CD4-positive, alpha-beta T cell treated with Interleukin-17A for 1 hour (primary cell): ENCODE data around the gene ZSWIM4.
"Not testable (repeated sequence)": the region's sequence is repeated elsewhere in the genome, so short reads cannot be mapped to it uniquely, and the experiment has no call there.

ENCODE experiments used
- DNase-seq: peaks from one replicate; pipeline ENCODE4 v3.0.0-alpha.2; 2020

ZSWIM4 gene

GRCh38 chr19:13778847-13779246 lies 16.4 kb upstream of the ZSWIM4 start:
- DNase-seq, result no peak

- DNase-seq, result not testable (repeated sequence)
These were observed 15.4 kb upstream of the ZSWIM4 start for GRCh38 chr19:13779794-13780193.

GRCh38 chr19:13781547-13781946 lies 13.7 kb upstream of the ZSWIM4 start:
- no peak for DNase-seq

GRCh38 chr19:13782537-13782936 lies 12.7 kb upstream of the ZSWIM4 start:
- DNase-seq, result no peak

DNA sequence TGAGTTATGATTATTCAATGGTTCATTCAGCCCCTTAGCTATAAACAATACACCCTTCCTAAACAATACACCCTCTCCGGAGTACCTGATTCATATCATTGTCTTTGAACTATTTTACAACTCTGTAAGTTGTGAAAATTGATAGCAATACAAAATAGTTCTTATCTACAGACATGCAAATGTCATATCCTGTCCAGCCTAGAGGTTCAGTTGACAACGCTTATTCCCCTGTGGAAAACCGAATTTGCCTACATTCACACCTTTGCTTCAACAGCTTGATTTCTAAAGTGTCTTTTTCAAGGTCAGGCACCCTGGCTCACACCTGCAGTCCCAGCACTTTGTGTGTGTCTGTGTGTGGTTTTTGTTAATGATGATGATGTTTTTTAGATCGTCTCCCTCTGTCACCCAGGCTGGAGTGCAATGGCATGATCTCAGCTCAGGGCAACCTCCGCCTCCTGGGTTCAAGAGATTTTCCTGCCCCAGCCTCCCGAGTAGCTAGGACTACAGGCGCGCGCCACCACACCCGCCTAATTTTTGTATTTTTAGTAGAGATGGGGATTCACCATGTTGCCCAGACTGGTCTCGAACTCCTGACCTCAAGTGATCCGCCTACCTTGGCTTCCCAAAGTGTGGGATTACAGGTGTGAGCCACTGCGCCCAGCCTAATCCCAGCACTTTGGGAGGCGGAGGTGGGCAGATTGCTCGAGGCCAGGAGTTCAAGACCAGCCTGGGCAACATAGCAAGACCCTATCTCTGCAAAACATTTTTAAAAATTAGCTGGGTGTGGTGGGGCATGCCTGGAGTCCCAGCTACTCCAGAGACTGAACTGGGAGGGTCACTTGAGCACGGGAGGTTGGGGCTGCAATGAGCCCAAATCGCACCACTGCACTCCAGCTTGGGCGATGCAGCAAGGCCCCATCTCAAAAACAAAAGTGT lies 11.4 kb upstream of the ZSWIM4 start:
- DNase-seq, result no peak

- peak; percentile 75 for DNase-seq
These were observed 10.4 kb upstream of the ZSWIM4 start for GRCh38 chr19:13784731-13785452.

- DNase-seq, result peak; percentile 65
These were observed 6.3 kb upstream of the ZSWIM4 start for GRCh38 chr19:13788991-13789390.

GRCh38 chr19:13790354-13790753 lies 4.9 kb upstream of the ZSWIM4 start:
- DNase-seq, result peak; percentile 79

- DNase-seq, result not testable (repeated sequence)
These were observed 1.9 kb upstream of the ZSWIM4 start for GRCh38 chr19:13793317-13793716.

DNA sequence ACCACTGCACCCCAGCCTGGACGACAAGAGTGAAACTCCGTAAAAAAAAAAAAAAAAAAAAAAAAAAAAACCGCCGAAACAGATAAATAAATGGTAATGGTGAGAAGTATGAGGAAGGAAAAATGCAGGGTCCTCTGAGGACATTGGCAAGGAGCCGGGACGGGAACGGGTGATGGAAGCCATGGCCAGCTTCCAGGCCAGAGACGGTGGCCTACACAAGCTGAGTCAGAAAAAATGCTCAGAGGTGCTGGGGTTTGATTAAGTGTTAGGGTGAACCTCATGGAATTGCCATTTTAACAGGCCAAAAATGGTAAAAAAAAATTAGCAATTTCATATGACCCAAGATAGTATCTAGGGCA lies 866 bp upstream of the ZSWIM4 start:
- no peak for DNase-seq

- DNase-seq, result no peak
These were observed 505 bp downstream of the ZSWIM4 start for GRCh38 chr19:13795595-13796300.

GRCh38 chr19:13796301-13797057 lies 1.2 kb downstream of the ZSWIM4 start:
- no peak for DNase-seq

GRCh38 chr19:13797058-13797440 lies 1.8 kb downstream of the ZSWIM4 start:
- no peak for DNase-seq

- no peak for DNase-seq
These were observed 2.6 kb downstream of the ZSWIM4 start for GRCh38 chr19:13797870-13798269.

- DNase-seq, result no peak
These were observed 4.4 kb downstream of the ZSWIM4 start for GRCh38 chr19:13799669-13800068.

DNA sequence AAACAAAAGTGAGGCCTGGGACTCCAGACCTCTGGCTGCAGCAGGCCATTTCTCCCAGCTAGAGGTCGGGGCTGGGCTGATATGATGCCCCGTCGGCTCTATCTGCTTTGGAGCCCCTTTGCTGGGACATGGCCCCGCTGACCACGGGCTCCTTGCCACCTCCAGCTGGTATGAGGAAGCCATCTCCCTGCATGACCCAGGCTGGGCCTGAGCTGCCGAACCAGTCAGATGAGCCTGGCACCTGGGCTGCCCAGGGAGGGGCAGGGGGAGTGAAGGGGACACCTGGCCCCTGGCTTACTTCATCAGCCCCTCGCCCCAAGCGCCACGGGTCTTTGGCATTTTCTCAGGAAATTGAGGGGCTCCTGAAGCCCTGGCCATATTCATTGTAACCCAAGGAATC lies 7.8 kb downstream of the ZSWIM4 start:
- no peak for DNase-seq

- DNase-seq, result no peak
These were observed 9.8 kb downstream of the ZSWIM4 start for GRCh38 chr19:13804830-13805683.

DNA sequence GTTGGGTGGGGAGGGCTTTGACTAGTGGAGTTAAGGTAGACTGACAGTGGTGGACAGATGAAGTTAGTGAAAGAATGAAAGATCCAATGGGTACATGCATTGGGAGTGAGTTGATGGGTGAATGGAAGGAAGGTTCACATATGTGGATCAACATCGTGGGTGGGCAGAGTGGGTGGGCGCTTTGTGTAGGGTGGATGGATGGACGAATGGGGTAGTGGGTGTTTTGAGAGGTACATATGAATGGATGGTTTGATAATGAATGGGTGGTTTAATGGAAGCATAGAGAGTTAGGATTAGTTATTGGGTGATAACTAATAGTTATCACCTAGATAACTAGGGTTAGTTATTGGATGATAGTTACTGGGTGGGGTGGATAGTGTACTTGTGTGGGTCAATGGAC lies 11.5 kb downstream of the ZSWIM4 start:
- no peak for DNase-seq

- no peak for DNase-seq
These were observed 12.3 kb downstream of the ZSWIM4 start for GRCh38 chr19:13807421-13808021.

DNA sequence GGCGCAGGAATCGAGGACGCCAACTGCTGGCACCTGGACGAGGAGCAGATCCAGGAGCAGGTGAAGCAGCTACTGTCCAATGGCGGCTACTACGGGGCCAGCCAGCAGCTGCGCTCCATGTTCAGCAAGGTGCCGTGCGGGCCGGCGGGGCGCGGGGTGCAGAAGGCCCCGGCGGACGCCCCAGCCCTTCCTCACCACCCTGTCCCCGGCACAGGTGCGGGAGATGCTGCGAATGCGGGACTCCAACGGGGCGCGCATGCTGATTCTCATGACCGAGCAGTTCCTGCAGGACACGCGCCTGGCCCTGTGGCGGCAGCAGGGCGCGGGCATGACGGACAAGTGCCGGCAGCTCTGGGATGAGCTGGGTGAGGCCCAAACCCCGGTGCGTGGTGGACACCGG lies 13.6 kb downstream of the ZSWIM4 start:
- no peak for DNase-seq

GRCh38 chr19:13812544-13812943 lies 17.3 kb downstream of the ZSWIM4 start:
- no peak for DNase-seq
